ENCODE results near the gene NCKAP5.

NCKAP5 gene

DNA sequence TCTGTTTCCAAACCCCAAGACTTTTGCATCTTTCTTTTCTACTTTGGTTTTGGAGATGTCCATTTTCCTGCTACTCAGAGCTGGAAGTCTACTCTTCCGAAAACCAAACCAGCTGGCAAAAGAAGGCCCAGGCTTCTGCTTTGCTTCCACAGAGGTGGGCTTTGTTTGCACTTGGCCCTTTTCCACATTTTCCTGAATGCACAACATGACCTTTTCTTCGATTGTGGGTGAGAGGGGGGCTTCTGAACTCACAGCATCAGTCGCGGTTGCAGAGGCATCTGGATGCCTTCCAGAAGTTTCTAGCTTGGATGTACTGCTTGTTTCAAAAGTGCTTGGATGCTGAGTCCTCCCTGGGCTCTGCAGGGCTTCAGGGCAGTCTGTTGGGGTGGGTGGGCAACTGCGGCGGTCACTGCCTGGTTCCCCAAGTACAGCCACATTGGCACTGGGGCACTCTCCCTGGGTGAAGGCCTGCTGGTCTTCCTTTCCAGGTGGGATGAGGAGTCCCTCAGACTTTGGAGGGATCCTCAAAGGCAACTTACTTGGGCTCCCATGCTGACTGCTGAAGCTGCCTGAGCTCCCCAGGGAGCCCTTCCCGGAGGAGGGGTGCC is 786.0 kb downstream of the NCKAP5 start:
- TF ChIP-seq, protein P1, sequence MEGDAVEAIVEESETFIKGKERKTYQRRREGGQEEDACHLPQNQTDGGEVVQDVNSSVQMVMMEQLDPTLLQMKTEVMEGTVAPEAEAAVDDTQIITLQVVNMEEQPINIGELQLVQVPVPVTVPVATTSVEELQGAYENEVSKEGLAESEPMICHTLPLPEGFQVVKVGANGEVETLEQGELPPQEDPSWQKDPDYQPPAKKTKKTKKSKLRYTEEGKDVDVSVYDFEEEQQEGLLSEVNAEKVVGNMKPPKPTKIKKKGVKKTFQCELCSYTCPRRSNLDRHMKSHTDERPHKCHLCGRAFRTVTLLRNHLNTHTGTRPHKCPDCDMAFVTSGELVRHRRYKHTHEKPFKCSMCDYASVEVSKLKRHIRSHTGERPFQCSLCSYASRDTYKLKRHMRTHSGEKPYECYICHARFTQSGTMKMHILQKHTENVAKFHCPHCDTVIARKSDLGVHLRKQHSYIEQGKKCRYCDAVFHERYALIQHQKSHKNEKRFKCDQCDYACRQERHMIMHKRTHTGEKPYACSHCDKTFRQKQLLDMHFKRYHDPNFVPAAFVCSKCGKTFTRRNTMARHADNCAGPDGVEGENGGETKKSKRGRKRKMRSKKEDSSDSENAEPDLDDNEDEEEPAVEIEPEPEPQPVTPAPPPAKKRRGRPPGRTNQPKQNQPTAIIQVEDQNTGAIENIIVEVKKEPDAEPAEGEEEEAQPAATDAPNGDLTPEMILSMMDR (IDR thresholded peaks at IDR 0.05; ENCODE audit: insufficient read depth, low read depth, low read length, missing control alignments) = no peak
- no peak for DNase-seq (ENCODE audit: low read depth)
- H3K4me3 ChIP-seq (ENCODE audit: low read length) = no peak overlapping the region

DNA sequence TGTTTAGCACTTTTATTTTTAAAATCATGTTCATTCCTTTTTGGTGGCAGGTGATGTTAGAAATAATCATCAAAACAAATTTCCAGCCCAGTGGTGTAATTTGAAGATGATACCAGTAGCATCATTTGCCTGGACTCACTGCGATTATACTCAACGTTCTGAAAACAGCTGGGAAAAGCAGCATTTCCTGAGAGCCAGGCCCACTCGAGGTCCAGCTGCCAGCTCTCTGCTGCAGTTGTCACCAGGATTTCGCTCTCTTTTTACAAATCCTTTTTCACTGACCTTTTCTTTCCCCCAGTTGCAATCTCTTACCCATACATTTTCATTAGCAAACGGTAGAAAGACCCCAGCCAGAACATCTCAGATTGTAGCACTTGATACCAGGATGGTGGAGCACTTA is 787.6 kb downstream of the NCKAP5 start:
- no peak overlapping the region for H3K4me3 ChIP-seq (ENCODE audit: low read length)
- TF ChIP-seq, protein P1 (IDR thresholded peaks at IDR 0.05; ENCODE audit: insufficient read depth, low read depth, low read length, missing control alignments) = no peak

DNA sequence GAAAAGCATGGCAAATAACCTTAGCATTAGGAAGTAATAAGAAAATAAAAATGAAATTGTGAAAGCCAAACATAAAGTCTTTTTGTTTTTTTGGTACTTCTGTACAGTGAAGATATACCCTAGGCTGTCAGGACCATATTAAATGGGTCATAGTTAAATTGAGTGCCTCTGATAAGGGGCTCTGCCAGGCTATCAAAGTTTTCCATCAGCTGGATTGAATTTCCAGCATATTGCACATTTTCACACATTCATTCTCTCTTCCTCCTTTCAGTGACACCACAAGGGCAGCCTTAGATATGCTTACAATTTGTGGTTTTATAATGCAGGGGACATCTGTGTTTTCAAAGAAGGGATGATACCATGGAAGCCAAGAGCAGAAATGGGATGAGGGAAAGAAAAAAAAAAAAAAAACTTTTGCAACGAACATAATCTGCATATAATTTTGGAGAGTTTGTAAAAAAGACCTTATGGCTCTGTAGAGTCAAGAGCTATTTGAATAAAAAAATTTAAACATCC is 789.0 kb downstream of the NCKAP5 start:
- no peak overlapping the region for H3K4me3 ChIP-seq (ENCODE audit: low read length)
- TF ChIP-seq, protein P1 (IDR thresholded peaks at IDR 0.05; ENCODE audit: insufficient read depth, low read depth, low read length, missing control alignments) = no peak
- DNase-seq (ENCODE audit: low read depth) = no peak

More for the DNA sequence above, 787.6 kb downstream of the NCKAP5 start:
- no peak for DNase-seq (ENCODE audit: low read depth)

DNA sequence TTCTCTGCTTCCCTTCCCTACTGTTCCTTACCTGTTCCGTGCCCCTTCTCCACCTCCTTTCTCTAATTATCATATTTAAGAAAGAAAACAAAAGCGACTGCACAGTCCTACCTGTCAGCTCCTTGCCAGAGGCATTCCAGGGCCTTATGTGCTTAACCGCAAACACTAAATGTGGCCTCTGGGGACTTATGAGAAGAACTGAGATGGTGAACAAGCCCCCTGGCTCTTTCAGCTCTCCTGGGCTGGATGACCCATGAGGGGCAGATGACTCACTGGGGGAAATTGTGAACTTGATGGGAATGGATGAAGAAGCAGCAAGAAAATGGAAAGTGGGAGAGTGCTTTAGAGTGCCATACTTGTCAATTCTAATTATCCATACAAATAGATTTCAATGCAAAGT is 792.0 kb downstream of the NCKAP5 start:
- H3K4me3 ChIP-seq (ENCODE audit: low read length) = no peak overlapping the region
- DNase-seq (ENCODE audit: low read depth) = no peak
- TF ChIP-seq, protein P1 (IDR thresholded peaks at IDR 0.05; ENCODE audit: insufficient read depth, low read depth, low read length, missing control alignments) = no peak

DNA sequence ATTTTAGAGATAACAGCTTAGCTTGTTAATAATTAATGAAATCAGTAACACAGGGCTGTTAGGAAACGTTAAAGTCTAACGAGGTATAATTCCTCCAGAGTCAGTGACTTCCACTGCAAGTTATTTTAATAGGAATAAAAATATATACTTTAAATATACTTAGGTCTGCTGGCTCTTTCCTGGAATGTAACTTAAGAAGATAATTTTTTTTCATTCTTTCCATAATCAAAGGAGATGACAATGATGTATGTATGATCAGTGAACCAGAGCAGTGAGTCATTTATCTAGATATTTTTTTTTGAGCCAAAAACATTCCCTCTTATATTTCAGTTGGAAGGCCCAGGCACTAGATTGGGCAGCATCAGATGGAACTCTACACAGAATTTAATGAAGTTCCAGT is 794.1 kb downstream of the NCKAP5 start:
- TF ChIP-seq, protein P1 (IDR thresholded peaks at IDR 0.05; ENCODE audit: insufficient read depth, low read depth, low read length, missing control alignments) = no peak
- DNase-seq (ENCODE audit: low read depth) = no peak
- H3K4me3 ChIP-seq (ENCODE audit: low read length) = no peak overlapping the region

DNA sequence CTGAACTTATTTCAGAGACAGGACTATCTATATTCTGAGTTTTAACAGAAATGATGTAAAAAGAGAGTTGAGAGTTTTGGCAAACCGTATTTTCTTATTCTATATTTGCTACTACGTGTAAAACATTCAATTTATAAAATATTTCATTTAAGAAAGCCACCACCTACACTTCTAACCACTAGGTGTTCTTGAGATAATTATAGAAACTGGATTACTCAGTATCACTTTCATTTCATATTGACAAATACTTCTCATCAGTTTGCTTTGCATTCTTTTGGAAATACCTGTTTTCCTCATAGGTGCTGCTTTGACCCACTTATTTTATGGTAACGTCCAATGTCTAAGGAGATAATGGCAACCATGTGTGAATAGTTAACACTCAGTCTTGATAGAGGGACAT is 794.9 kb downstream of the NCKAP5 start:
- no peak for DNase-seq (ENCODE audit: low read depth)
- no peak overlapping the region for H3K4me3 ChIP-seq (ENCODE audit: low read length)
- TF ChIP-seq, protein P1 (IDR thresholded peaks at IDR 0.05; ENCODE audit: insufficient read depth, low read depth, low read length, missing control alignments) = no peak

DNA sequence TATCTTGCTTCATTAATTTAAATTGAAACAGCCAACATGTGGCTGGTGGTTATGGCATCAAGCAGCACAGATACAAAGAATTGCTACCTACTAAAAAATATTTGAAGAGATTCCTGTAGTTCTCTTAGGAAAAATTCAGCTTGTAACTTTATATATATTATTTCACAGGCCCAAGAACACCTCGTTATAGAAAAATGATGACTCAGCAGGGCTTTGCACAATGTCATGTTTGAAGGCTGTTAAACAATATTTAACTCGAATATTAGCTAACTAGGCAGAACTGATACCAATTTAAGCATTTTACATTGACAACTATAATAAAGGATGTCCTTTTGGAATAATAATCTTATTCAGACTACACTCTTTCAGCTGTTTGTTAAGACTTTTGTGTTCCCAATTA is 795.9 kb downstream of the NCKAP5 start:
- no peak for DNase-seq (ENCODE audit: low read depth)
- H3K4me3 ChIP-seq (ENCODE audit: low read length) = no peak overlapping the region
- TF ChIP-seq, protein P1 (IDR thresholded peaks at IDR 0.05; ENCODE audit: insufficient read depth, low read depth, low read length, missing control alignments) = no peak
